IMR-90 (cell line): ENCODE results near the gene LPIN1. TPM values are rescaled to one million over a fixed set of nuclear protein-coding genes. Genes with fewer than 3 reads are reported as not detected.

Experiments used
- ATAC-seq: fragments of 200-7000 bp; cut with Tn5 transposase; 2 replicates; pipeline ENCODE4 v1.9.1; 2020; ENCODE audit warnings: low read depth, mild to moderate bottlenecking, moderate library complexity
- BruUV-seq: library from RNA; stranded (reverse); fragments of 400-500 nt; replicated peaks from 2 replicates; lab custom pipeline; 2021; lab: Mats Ljungman, UMichigan
- CTCF ChIA-PET: fragments of 300-600 bp; formaldehyde crosslinking; extraction: SDS; loops from one replicate; lab custom pipeline; 2021; ENCODE audit warnings: antibody characterized with exemption; lab: Yijun Ruan, JAX
- POLR2A ChIA-PET: fragments of 300-600 bp; sonication (Branson Sonifier 250); formaldehyde crosslinking; loops from one replicate; lab custom pipeline; 2022; ENCODE audit warnings: antibody characterized with exemption; ENCODE audit not compliant: unreplicated experiment; lab: Charles Lee
- DNase-seq: peaks from one replicate; pipeline ENCODE4 v3.0.0; 2013
- H2AFZ ChIP-seq: replicated peaks from 2 replicates; pipeline ENCODE3; 2013; ENCODE audit warnings: low read length, mild to moderate bottlenecking; ENCODE audit not compliant: poor library complexity
- H2AK5ac ChIP-seq: 2 replicates; pipeline ENCODE4 v1.6.1; 2013; ENCODE audit warnings: low read depth, low read length, inconsistent platforms
- H2AK9ac ChIP-seq: replicated peaks from 2 replicates; pipeline ENCODE3; 2013; ENCODE audit warnings: mild to moderate bottlenecking, low read depth, low read length, moderate library complexity; ENCODE audit not compliant: poor library complexity
- H2BK120ac ChIP-seq: 2 replicates; pipeline ENCODE4 v1.6.1; 2013; ENCODE audit warnings: low read depth, low read length, inconsistent platforms
- H2BK15ac ChIP-seq: 3 replicates; pipeline ENCODE4 v1.6.1; 2013; ENCODE audit warnings: low read depth, low read length, inconsistent platforms
- H2BK20ac ChIP-seq: 2 replicates; pipeline ENCODE4 v1.6.1; 2013; ENCODE audit warnings: low read depth, mild to moderate bottlenecking, inconsistent platforms, low read length, moderate library complexity
- H2BK5ac ChIP-seq: 2 replicates; pipeline ENCODE4 v1.6.1; 2013; ENCODE audit warnings: mild to moderate bottlenecking, low read depth, low read length, inconsistent platforms; ENCODE audit not compliant: poor library complexity, severe bottlenecking
- H3K14ac ChIP-seq: replicated peaks from 2 replicates; pipeline ENCODE4 v1.6.1; 2013; ENCODE audit warnings: low read depth, low read length, inconsistent platforms
- H3K18ac ChIP-seq: 2 replicates; pipeline ENCODE4 v1.6.1; 2013; ENCODE audit warnings: low read depth, low read length, control low read depth
- H3K23ac ChIP-seq: 2 replicates; pipeline ENCODE4 v1.6.1; 2013; ENCODE audit warnings: low read depth, low read length, inconsistent platforms
- H3K27ac ChIP-seq: 2 replicates; pipeline ENCODE4 v1.5.1; 2013; ENCODE audit warnings: mild to moderate bottlenecking, control low read depth, low read length; ENCODE audit not compliant: insufficient read depth
- H3K27me3 ChIP-seq: 2 replicates; pipeline ENCODE4 v1.6.1; 2013; ENCODE audit warnings: low read length; ENCODE audit not compliant: control insufficient read depth, insufficient read depth
- H3K36me3 ChIP-seq: 2 replicates; pipeline ENCODE4 v1.6.1; 2013; ENCODE audit warnings: low read length, mixed read lengths; ENCODE audit not compliant: control insufficient read depth, insufficient read depth
- H3K4ac ChIP-seq: 2 replicates; pipeline ENCODE4 v1.6.1; 2013; ENCODE audit warnings: low read depth, low read length, inconsistent platforms
- H3K4me1 ChIP-seq: 2 replicates; pipeline ENCODE4 v1.6.1; 2013; ENCODE audit warnings: low read length, mixed read lengths; ENCODE audit not compliant: control insufficient read depth, insufficient read depth
- H3K4me2 ChIP-seq: 2 replicates; pipeline ENCODE4 v1.6.1; 2013; ENCODE audit warnings: low read depth, mild to moderate bottlenecking, control low read depth, low read length, moderate library complexity
- H3K4me3 ChIP-seq: 2 replicates; pipeline ENCODE4 v1.5.1; 2013; ENCODE audit warnings: low read depth, mild to moderate bottlenecking, control low read depth, low read length, moderate library complexity; ENCODE audit not compliant: insufficient read depth
- H3K56ac ChIP-seq: 2 replicates; pipeline ENCODE4 v1.6.1; 2013; ENCODE audit warnings: low read length, inconsistent platforms; ENCODE audit not compliant: insufficient read depth; ENCODE audit errors: extremely low read depth
- H3K79me1 ChIP-seq, 2 experiments: 2 replicates each; pipeline ENCODE4 v1.6.1; 2013; ENCODE audit warnings: low read length in 2 of 2, inconsistent platforms in 1 of 2, low read depth in 1 of 2
- H3K9ac ChIP-seq: 2 replicates; pipeline ENCODE4 v1.6.1; 2013; ENCODE audit warnings: low read depth, low read length, control low read depth
- H3K9me1 ChIP-seq: 2 replicates; pipeline ENCODE4 v1.6.1; 2013; ENCODE audit warnings: low read length, inconsistent platforms; ENCODE audit not compliant: insufficient read depth
- H3K9me3 ChIP-seq: 2 replicates; pipeline ENCODE4 v1.6.1; 2013; ENCODE audit warnings: low read length; ENCODE audit not compliant: control insufficient read depth, insufficient read depth
- H4K20me1 ChIP-seq: 2 replicates; pipeline ENCODE4 v1.6.1; 2013; ENCODE audit warnings: low read length, inconsistent platforms; ENCODE audit not compliant: insufficient read depth
- H4K5ac ChIP-seq: 2 replicates; pipeline ENCODE4 v1.6.1; 2013; ENCODE audit warnings: mild to moderate bottlenecking, low read depth, low read length, control low read depth
- H4K8ac ChIP-seq, 2 experiments: 2 replicates each; pipeline ENCODE4 v1.6.1; 2013; ENCODE audit warnings: low read depth in 2 of 2, low read length in 2 of 2, control low read depth in 1 of 2, inconsistent platforms in 1 of 2
- H4K91ac ChIP-seq: 2 replicates; pipeline ENCODE4 v1.6.1; 2013; ENCODE audit warnings: low read depth, low read length, inconsistent platforms; ENCODE audit not compliant: insufficient read depth
- BHLHE40 ChIP-seq: fragments of 150-350 bp; IDR thresholded peaks from 2 replicates; pipeline ENCODE4 v1.6.1; 2016; ENCODE audit warnings: mild to moderate bottlenecking, low read depth, low read length
- CEBPB ChIP-seq: IDR thresholded peaks from 2 replicates; pipeline ENCODE4 v1.6.1; 2012; ENCODE audit warnings: low read depth, low read length, improper control_type of control experiment
- CHD1 ChIP-seq: IDR thresholded peaks from 2 replicates; pipeline ENCODE4 v1.6.1; 2012; ENCODE audit warnings: low read depth, low read length, improper control_type of control experiment
- ELK1 ChIP-seq: fragments of 150-350 bp; IDR thresholded peaks from 2 replicates; pipeline ENCODE4 v1.6.1; 2016; ENCODE audit warnings: low read depth, mild to moderate bottlenecking, low read length, moderate library complexity, borderline replicate concordance
- FOS ChIP-seq: fragments of 150-350 bp; IDR thresholded peaks from 2 replicates; pipeline ENCODE4 v1.6.1; 2016; ENCODE audit warnings: low read depth, low read length
- MAFK ChIP-seq: IDR thresholded peaks from 2 replicates; pipeline ENCODE4 v1.6.1; 2012; ENCODE audit warnings: low read depth, low read length, improper control_type of control experiment
- MAZ ChIP-seq: IDR thresholded peaks from 2 replicates; pipeline ENCODE4 v1.6.1; 2012; ENCODE audit warnings: low read depth, mild to moderate bottlenecking, low read length, improper control_type of control experiment, moderate library complexity, borderline replicate concordance
- MXI1 ChIP-seq: IDR thresholded peaks from 2 replicates; pipeline ENCODE4 v1.6.1; 2012; ENCODE audit warnings: low read depth, mild to moderate bottlenecking, low read length, moderate library complexity, borderline replicate concordance
- NFE2L2 ChIP-seq: fragments of 150-350 bp; IDR thresholded peaks from 2 replicates; pipeline ENCODE4 v1.6.1; 2016; ENCODE audit warnings: low read depth, mild to moderate bottlenecking, low read length
- RAD21 ChIP-seq: IDR thresholded peaks from 2 replicates; pipeline ENCODE4 v1.6.1; 2012; ENCODE audit warnings: low read length, improper control_type of control experiment
- RCOR1 ChIP-seq: IDR thresholded peaks from 2 replicates; pipeline ENCODE4 v1.6.1; 2012; ENCODE audit warnings: mild to moderate bottlenecking, low read length, improper control_type of control experiment; ENCODE audit not compliant: insufficient replicate concordance
- SMC3 ChIP-seq: fragments of 150-350 bp; IDR thresholded peaks from 2 replicates; pipeline ENCODE4 v1.6.1; 2016; ENCODE audit warnings: low read depth, mild to moderate bottlenecking, antibody characterized with exemption, low read length, moderate library complexity
- USF2 ChIP-seq: fragments of 150-350 bp; IDR thresholded peaks from 2 replicates; pipeline ENCODE4 v1.6.1; 2017; ENCODE audit warnings: mild to moderate bottlenecking, antibody characterized with exemption, low read length, low read depth
- WGBS, 2 experiments: methylation state at CpG; one replicate each; pipeline versions ENCODE4 v1.1.5 to v1.1.7; 2013; ENCODE audit warnings: missing lambda C conversion rate in 2 of 2; ENCODE audit not compliant: insufficient read length in 1 of 2; ENCODE audit errors: extremely low coverage in 2 of 2; 5-methylcytosine and 5-hydroxymethylcytosine counted together
- dilution Hi-C: fragments of 300-500 bp; cut with HindIII; formaldehyde crosslinking; loops from one replicate; pipeline ENCODE4 v1.14.3; 2018; ENCODE audit warnings: low sequenced_read_pairs; ENCODE audit not compliant: unreplicated experiment
- in situ Hi-C: fragments of 300-500 bp; cut with MboI; formaldehyde crosslinking; loops from 3 replicates; pipeline ENCODE4 v1.14.3; 2019; ENCODE audit warnings: low sequenced_read_pairs, inconsistent platforms, mixed read lengths
- intact Hi-C: fragments of 100-400 bp; cut with micrococcal nuclease; formaldehyde crosslinking; loops from 2 replicates; pipeline ENCODE4 v1.10.0; 2022
- polyA plus RNA-seq, 3 experiments: library from polyadenylated mRNA; depleted of rRNA; stranded (reverse); fragments of >200 nt; gene quantifications; 2 replicates each; pipeline ENCODE4 v1.2.3, GENCODE V29; 2012; ENCODE audit warnings: low replicate concordance in 1 of 3
- total RNA-seq: library from RNA; depleted of rRNA; stranded (reverse); fragments of >200 nt; gene quantifications from 2 replicates; pipeline ENCODE4 v1.2.3, GENCODE V29; 2012

Gene LPIN1
- total and polyA plus RNA-seq, 2 of the 4 experiments (the other 2 are of a cell fraction): 21.3 to 25.1 TPM

DNA sequence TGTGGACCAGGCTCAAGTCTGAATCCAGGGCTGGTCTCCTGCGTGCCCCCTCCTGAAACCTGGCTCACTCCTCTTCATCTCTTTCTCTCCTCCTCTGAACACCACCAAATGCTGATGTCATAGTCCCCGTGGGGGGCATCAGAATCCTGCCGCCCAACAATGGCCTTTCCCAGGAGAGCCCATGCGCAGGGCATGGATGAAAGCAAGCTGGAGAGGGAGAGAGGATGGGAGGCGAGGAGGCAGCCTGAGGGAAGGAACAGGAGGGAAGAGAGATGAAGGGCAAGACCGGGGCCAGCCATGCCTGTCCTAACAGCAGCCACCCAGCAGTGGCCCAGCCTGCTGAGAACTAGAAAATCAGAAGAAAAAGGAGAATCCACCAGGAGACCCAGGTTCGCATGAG lies 22.3 kb upstream of the LPIN1 start:
- dilution Hi-C loops: no loop called here
- no peaks in the 10 kb centered on the region for H3K79me1 ChIP-seq
- no TSS peak for BruUV-seq

More for the DNA sequence above, 22.3 kb upstream of the LPIN1 start:
- Histone ChIP-seq H3K4me1 (peaks cover 2% of the 10 kb centered on the region; the same call in 1 of the 2 replicates), H3K18ac (no peak overlapping the region), H4K91ac (no peak overlapping the region), H4K20me1 (no peaks in the 10 kb centered on the region), H4K8ac (no peak overlapping the region), H3K9me1 (0 out of 2 replicates have a peak, but pooled peaks cover 5% of the 10 kb centered on the region), H3K27me3 (peaks cover 70% of the 10 kb centered on the region), H2BK120ac (no peak overlapping the region), H3K9me3 (no peaks in the 10 kb centered on the region), H3K23ac (no peak overlapping the region), H3K9ac (no peak overlapping the region), H3K27ac (no peak overlapping the region), H2AFZ (no peak overlapping the region), H3K4me3 (no peak overlapping the region), H2BK20ac (no peak overlapping the region), H3K56ac (no peak overlapping the region), H3K36me3 (no peaks in the 10 kb centered on the region), H4K5ac (no peak overlapping the region), H2AK9ac (no peak overlapping the region), H2BK5ac (no peak overlapping the region), H2AK5ac (no peak overlapping the region), H3K4me2 (no peak overlapping the region), H3K14ac (no peak overlapping the region), H3K4ac (no peak overlapping the region), H2BK15ac (no peak overlapping the region)
- ChIA-PET POLR2A (no interaction called here), CTCF (no interaction called here)
- in situ Hi-C loops: no loop called here
- no peak for DNase-seq
- intact Hi-C loops: no loop called here
- ATAC-seq: no peak
- TF ChIP-seq BHLHE40 (no peak), MAZ (no peak), SMC3 (no peak), CEBPB (no peak), NFE2L2 (no peak), MAFK (no peak), RAD21 (no peak), FOS (no peak), MXI1 (no peak), USF2 (no peak), CHD1 (no peak), RCOR1 (no peak), ELK1 (no peak)
- WGBS, 2 experiments: no CpG with 5 or more reads among the region's 7 CpGs
